Smooth muscle cell (in vitro differentiated cells): Measurements from ENCODE around the gene CREB3L1. TPM values are rescaled to one million over a fixed set of nuclear protein-coding genes. Genes with fewer than 3 reads are reported as not detected.
A peak's percentile ranks its signal among the peaks of the same experiment; 100 is the strongest.

Experiments used
- DNase-seq: peaks from one replicate; lab custom pipeline; 2025; ENCODE audit not compliant: unreplicated experiment; lab: John Stamatoyannopoulos, UW
- H2AFZ ChIP-seq: fragments of 200-600 bp; sonication (generic); 2 replicates; pipeline ENCODE4 v1.6.0; 2016; ENCODE audit warnings: antibody characterized with exemption, low read depth, mild to moderate bottlenecking
- H3F3A ChIP-seq: fragments of 200-600 bp; sonication (generic); 2 replicates; pipeline ENCODE4 v1.6.0; 2017; ENCODE audit warnings: antibody characterized with exemption, low read depth
- H3K27ac ChIP-seq: fragments of 200-600 bp; sonication (generic); 2 replicates; pipeline ENCODE4 v1.5.1; 2016; ENCODE audit warnings: low read depth, mild to moderate bottlenecking
- H3K27me3 ChIP-seq: fragments of 200-600 bp; sonication (generic); 2 replicates; pipeline ENCODE4 v1.6.1; 2016; ENCODE audit warnings: low read depth, mild to moderate bottlenecking
- H3K36me3 ChIP-seq: fragments of 200-600 bp; sonication (generic); 2 replicates; pipeline ENCODE4 v1.5.1; 2016; ENCODE audit warnings: low read depth
- H3K4me1 ChIP-seq: fragments of 200-600 bp; sonication (generic); 2 replicates; pipeline ENCODE4 v1.5.1; 2016; ENCODE audit warnings: low read depth
- H3K4me2 ChIP-seq: fragments of 200-600 bp; sonication (generic); 2 replicates; pipeline ENCODE4 v1.6.0; 2016; ENCODE audit warnings: mild to moderate bottlenecking
- H3K4me3 ChIP-seq: fragments of 200-600 bp; sonication (generic); 2 replicates; pipeline ENCODE4 v1.5.1; 2016; ENCODE audit warnings: mild to moderate bottlenecking
- H3K79me2 ChIP-seq: fragments of 200-600 bp; sonication (generic); 2 replicates; pipeline ENCODE4 v1.6.0; 2016; ENCODE audit warnings: low read depth, mild to moderate bottlenecking
- H3K9ac ChIP-seq: fragments of 200-600 bp; sonication (generic); 2 replicates; pipeline ENCODE4 v1.6.0; 2016; ENCODE audit warnings: low read depth
- H3K9me3 ChIP-seq: fragments of 200-600 bp; sonication (generic); replicated peaks from 2 replicates; pipeline ENCODE4 v1.5.1; 2016; ENCODE audit warnings: low read depth
- H4K20me1 ChIP-seq: fragments of 200-600 bp; sonication (generic); 2 replicates; pipeline ENCODE4 v1.6.0; 2016; ENCODE audit warnings: low read depth
- whole genome bisulfite sequencing: methylation state at CpG from one replicate; pipeline ENCODE4 v1.1.7; 2016; ENCODE audit warnings: low lambda C conversion rate; 5-methylcytosine and 5-hydroxymethylcytosine counted together
- polyA plus RNA-seq: library from polyadenylated mRNA; unstranded; fragments of >200 nt; fragmentation: Nextera tagmentation; extraction: Ambion mirVana; gene quantifications from 2 replicates; pipeline ENCODE4 v1.2.1, GENCODE V29; 2016
- total RNA-seq: library from RNA; depleted of rRNA; stranded (reverse); fragments of >200 nt; gene quantifications from 2 replicates; pipeline ENCODE4 v1.2.3, GENCODE V29; 2014
- TF ChIP-seq, protein P1 (sequence below): fragments of 200-600 bp; sonication (generic); IDR thresholded peaks from 2 replicates; pipeline ENCODE4 v1.5.1; 2017; ENCODE audit warnings: borderline replicate concordance, mild to moderate bottlenecking, antibody characterized with exemption; ENCODE audit not compliant: insufficient read depth, poor library complexity, severe bottlenecking

CREB3L1 gene
- total and polyA plus RNA-seq, 2 experiments from 2014 or later, result 63.3 to 437 TPM

DNA sequence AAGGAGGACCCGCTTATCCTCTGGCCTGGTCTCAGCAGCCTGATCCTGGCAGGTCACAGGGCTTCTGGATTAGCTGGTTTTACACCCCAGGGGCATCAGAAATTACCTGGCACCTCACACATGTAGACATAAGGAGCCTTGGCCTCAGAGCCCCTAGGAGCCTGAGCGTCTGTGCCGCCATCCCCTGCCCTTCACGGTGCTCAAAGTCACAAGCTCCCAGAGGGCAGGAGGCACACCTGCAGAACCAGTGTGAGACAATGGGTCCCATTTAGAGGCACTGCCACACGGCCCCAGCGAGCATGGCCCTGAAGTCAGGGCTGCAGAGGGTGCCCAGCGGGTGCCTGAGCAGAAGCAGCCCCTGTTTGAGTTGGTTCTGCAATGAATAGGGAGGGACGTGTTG is 73.7 kb downstream of the CREB3L1 start:
- H3F3A ChIP-seq, result no peaks in the 10 kb centered on the region
- no peak overlapping the region for H3K9ac ChIP-seq
- peaks cover 70% of the 10 kb centered on the region for H3K79me2 ChIP-seq
- no peak overlapping the region for H2AFZ ChIP-seq
- no peaks in the 10 kb centered on the region for H3K27me3 ChIP-seq
- TF ChIP-seq, protein P1, sequence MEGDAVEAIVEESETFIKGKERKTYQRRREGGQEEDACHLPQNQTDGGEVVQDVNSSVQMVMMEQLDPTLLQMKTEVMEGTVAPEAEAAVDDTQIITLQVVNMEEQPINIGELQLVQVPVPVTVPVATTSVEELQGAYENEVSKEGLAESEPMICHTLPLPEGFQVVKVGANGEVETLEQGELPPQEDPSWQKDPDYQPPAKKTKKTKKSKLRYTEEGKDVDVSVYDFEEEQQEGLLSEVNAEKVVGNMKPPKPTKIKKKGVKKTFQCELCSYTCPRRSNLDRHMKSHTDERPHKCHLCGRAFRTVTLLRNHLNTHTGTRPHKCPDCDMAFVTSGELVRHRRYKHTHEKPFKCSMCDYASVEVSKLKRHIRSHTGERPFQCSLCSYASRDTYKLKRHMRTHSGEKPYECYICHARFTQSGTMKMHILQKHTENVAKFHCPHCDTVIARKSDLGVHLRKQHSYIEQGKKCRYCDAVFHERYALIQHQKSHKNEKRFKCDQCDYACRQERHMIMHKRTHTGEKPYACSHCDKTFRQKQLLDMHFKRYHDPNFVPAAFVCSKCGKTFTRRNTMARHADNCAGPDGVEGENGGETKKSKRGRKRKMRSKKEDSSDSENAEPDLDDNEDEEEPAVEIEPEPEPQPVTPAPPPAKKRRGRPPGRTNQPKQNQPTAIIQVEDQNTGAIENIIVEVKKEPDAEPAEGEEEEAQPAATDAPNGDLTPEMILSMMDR, result no peak
- H3K36me3 ChIP-seq, result no peaks in the 10 kb centered on the region
- H3K4me3 ChIP-seq, result no peak overlapping the region
- H3K4me2 ChIP-seq, result no peak overlapping the region
- WGBS, result 94% methylated on average over 8 of the region's 8 CpGs
- H3K9me3 ChIP-seq, result no peaks in the 10 kb centered on the region
- peaks cover 9% of the 10 kb centered on the region for H3K4me1 ChIP-seq
- DNase-seq, result no peak
- no peak overlapping the region for H3K27ac ChIP-seq
- H4K20me1 ChIP-seq, result peaks cover 65% of the 10 kb centered on the region

DNA sequence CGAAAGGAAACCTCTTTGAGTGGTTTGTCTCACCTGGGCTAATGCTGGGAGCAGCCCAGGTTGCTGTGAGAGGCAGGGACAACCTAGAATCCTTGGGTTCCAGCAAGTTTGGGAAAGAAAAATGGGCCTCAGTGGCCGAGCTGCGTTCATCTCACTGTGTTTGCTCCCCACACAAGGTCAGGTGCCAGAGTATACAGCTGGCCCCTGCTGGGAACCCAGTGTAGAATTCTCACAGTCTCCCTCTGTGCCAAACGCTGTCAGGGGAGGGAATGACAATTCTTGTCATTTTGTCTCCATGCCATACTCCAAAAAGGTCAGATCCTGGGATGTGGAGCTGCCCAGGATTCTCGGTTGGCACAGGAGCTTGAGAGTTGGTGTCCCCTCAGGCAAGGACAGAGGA is 74.1 kb downstream of the CREB3L1 start:
- 80% methylated on average over 5 of the region's 5 CpGs for WGBS
- no peaks in the 10 kb centered on the region for H3K9me3 ChIP-seq
- H3F3A ChIP-seq, result no peaks in the 10 kb centered on the region
- H2AFZ ChIP-seq, result no peak overlapping the region
- peaks cover 75% of the 10 kb centered on the region for H3K79me2 ChIP-seq
- TF ChIP-seq, protein P1, result no peak
- peaks cover 9% of the 10 kb centered on the region for H3K4me1 ChIP-seq
- H3K4me2 ChIP-seq, result no peak overlapping the region
- no peak overlapping the region for H3K27ac ChIP-seq
- no peak overlapping the region for H3K9ac ChIP-seq
- H3K36me3 ChIP-seq, result no peaks in the 10 kb centered on the region
- H3K4me3 ChIP-seq, result no peak overlapping the region
- no peak for DNase-seq
- H4K20me1 ChIP-seq, result peaks cover 70% of the 10 kb centered on the region
- H3K27me3 ChIP-seq, result no peaks in the 10 kb centered on the region

DNA sequence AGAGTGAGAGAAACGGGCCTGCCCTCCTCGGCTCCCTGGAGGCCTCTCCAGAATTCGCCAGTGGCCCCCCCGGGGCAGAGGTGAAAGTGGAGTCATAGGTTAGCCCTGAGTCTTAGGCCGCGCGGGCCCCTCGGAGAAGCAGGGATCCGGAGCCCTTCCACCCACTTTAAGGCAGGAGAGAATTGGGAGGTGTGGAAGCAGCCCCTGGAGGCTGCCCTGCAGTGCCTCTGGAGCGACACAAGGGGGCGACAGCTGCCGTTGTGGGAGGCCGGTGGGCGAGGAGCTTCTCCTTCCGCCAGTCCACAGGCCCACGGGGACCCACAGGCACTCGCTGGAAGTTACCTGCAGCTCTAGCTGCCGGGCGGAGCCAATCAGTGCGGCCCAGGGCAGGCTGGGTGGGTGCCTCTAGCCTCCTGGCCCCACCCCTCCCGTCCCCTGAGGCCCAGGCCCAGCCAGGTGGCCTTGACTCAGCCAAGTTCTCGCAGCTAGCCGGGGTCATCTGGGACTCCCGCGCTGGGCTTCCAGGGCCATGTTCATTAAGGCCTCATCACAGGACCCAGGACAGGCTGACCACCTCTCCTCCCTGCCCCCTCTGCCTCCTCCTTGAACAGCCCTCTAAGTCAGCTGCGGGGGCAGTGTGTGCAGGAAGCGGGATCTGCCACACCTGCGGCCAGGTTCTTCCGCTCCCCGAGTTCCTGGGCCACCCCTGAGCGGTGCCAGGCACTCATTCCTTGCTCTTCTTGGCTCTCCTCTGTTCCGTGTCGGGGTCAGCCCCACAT is 74.8 kb downstream of the CREB3L1 start:
- Histone ChIP-seq H3K36me3 (no peaks in the 10 kb centered on the region), H4K20me1 (peaks cover 75% of the 10 kb centered on the region), H3K27ac (no peak overlapping the region), H3K4me3 (no peak overlapping the region), H2AFZ (no peak overlapping the region), H3F3A (no peaks in the 10 kb centered on the region), H3K27me3 (no peaks in the 10 kb centered on the region), H3K4me1 (peaks cover 12% of the 10 kb centered on the region), H3K9me3 (no peaks in the 10 kb centered on the region), H3K9ac (no peak overlapping the region), H3K4me2 (no peak overlapping the region), H3K79me2 (peaks cover 78% of the 10 kb centered on the region)
- TF ChIP-seq, protein P1, result peak; percentile 79
- no peak for DNase-seq
- 58% methylated on average over 33 of the region's 33 CpGs for WGBS

DNA sequence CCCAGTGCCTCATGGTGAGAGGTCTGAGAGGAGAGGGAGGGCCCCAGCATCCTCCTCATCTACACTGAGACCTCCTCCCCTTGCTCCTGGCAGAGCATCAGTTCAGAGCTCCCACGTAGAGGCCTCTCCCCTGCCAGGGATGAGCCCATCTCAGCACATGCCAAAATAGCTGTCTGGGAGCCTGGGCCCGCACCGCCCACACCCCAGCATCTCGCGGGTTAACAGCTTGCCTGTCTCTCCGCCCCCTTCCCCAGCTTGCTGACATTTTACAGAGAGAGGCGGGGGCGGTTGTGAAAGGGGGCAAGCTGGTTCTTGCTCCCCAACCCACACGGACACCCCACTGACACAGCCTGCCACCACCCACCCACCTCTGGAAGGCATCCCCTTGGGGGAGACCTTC is 76.2 kb downstream of the CREB3L1 start:
- Histone ChIP-seq H3K9me3 (no peaks in the 10 kb centered on the region), H3F3A (no peaks in the 10 kb centered on the region), H3K4me2 (no peak overlapping the region), H2AFZ (no peak overlapping the region), H4K20me1 (peaks cover 79% of the 10 kb centered on the region), H3K36me3 (no peaks in the 10 kb centered on the region), H3K27me3 (no peaks in the 10 kb centered on the region), H3K9ac (no peak overlapping the region), H3K4me3 (no peak overlapping the region), H3K27ac (no peak overlapping the region), H3K4me1 (peaks cover 5% of the 10 kb centered on the region), H3K79me2 (peaks cover 81% of the 10 kb centered on the region)
- TF ChIP-seq, protein P1, result no peak
- DNase-seq, result no peak
- WGBS, result 22% methylated on average over 8 of the region's 9 CpGs
